Mesendoderm (in vitro differentiated cells): ENCODE data around the gene TEN1.

Experiments used
- DNase-seq: peaks from one replicate; pipeline ENCODE4 v3.0.0; 2013
- H2AK5ac ChIP-seq: 2 replicates; pipeline ENCODE4 v1.6.1; 2013; ENCODE audit warnings: low read length, inconsistent platforms
- H2BK120ac ChIP-seq: 2 replicates; pipeline ENCODE4 v1.6.1; 2013; ENCODE audit warnings: low read depth, mild to moderate bottlenecking, low read length, moderate library complexity, mixed read lengths
- H2BK15ac ChIP-seq: replicated peaks from 2 replicates; pipeline ENCODE4 v1.6.1; 2013; ENCODE audit warnings: low read depth, mild to moderate bottlenecking, moderate library complexity
- H2BK5ac ChIP-seq: 2 replicates; pipeline ENCODE4 v1.6.1; 2013; ENCODE audit warnings: low read length, inconsistent platforms
- H3K18ac ChIP-seq: 2 replicates; pipeline ENCODE4 v1.6.1; 2013; ENCODE audit warnings: mild to moderate bottlenecking, low read length, mixed read lengths
- H3K23ac ChIP-seq: one replicate; pipeline ENCODE4 v1.6.1; 2013; ENCODE audit warnings: low read length
- H3K27ac ChIP-seq: 2 replicates; pipeline ENCODE4 v1.5.1; 2013; ENCODE audit warnings: low read depth, mild to moderate bottlenecking, inconsistent platforms, low read length, moderate library complexity
- H3K27me3 ChIP-seq: 2 replicates; pipeline ENCODE4 v1.6.1; 2013; ENCODE audit warnings: low read length, control low read depth, mild to moderate bottlenecking, inconsistent platforms; ENCODE audit not compliant: insufficient read depth, poor library complexity
- H3K36me3 ChIP-seq: 2 replicates; pipeline ENCODE4 v1.6.1; 2013; ENCODE audit warnings: low read length, inconsistent platforms; ENCODE audit not compliant: control insufficient read depth, insufficient read depth
- H3K4ac ChIP-seq: one replicate; pipeline ENCODE4 v1.6.1; 2013; ENCODE audit warnings: low read depth, mild to moderate bottlenecking, low read length, moderate library complexity
- H3K4me1 ChIP-seq: 2 replicates; pipeline ENCODE4 v1.6.1; 2013; ENCODE audit warnings: low read depth, low read length, inconsistent platforms; ENCODE audit not compliant: control insufficient read depth
- H3K4me2 ChIP-seq: 2 replicates; pipeline ENCODE4 v1.6.1; 2013; ENCODE audit warnings: low read length
- H3K4me3 ChIP-seq: 2 replicates; pipeline ENCODE4 v1.5.1; 2013; ENCODE audit warnings: mild to moderate bottlenecking, low read length
- H3K56ac ChIP-seq: one replicate; pipeline ENCODE4 v1.6.1; 2013; ENCODE audit warnings: low read length
- H3K79me1 ChIP-seq: 2 replicates; pipeline ENCODE4 v1.6.1; 2013; ENCODE audit warnings: low read length, inconsistent platforms
- H3K79me2 ChIP-seq: 2 replicates; pipeline ENCODE4 v1.6.1; 2013; ENCODE audit warnings: mild to moderate bottlenecking, low read length; ENCODE audit not compliant: control insufficient read depth, insufficient read depth
- H3K9ac ChIP-seq: 2 replicates; pipeline ENCODE4 v1.6.1; 2013; ENCODE audit warnings: low read length, inconsistent platforms
- H4K5ac ChIP-seq: one replicate; pipeline ENCODE4 v1.6.1; 2013; ENCODE audit warnings: low read length
- H4K8ac ChIP-seq: one replicate; pipeline ENCODE4 v1.6.1; 2013; ENCODE audit warnings: low read depth, mild to moderate bottlenecking, control low read depth, low read length, moderate library complexity
- WGBS: extraction: QIAGEN DNeasy Blood & Tissue Kit; methylation state at CpG from one replicate; pipeline ENCODE4 v1.1.7; 2013; ENCODE audit warnings: low lambda C conversion rate, missing lambda C conversion rate; ENCODE audit not compliant: insufficient coverage; ENCODE audit errors: extremely low coverage; 5-methylcytosine and 5-hydroxymethylcytosine counted together

TEN1 gene

GRCh38 chr17:75940727-75941441 is 38.2 kb upstream of the TEN1 start, which contains the start of gene FBF1:
Gene FBF1 (minus strand): TSS chr17:75941042. CDS start chr17:75938149, 2,893 bp downstream.
- Histone ChIP-seq H3K4me2 (peak within 1 kb of the TSS; percentile 84), H3K27ac (peak within 1 kb of the TSS; percentile 63), H2BK120ac (no peak within 1 kb of the TSS), H2BK15ac (no peak within 1 kb of the TSS), H3K36me3 (peaks cover 1% of the 10 kb centered on the region), H2AK5ac (no peak within 1 kb of the TSS), H3K27me3 (no peaks in the 10 kb centered on the region), H3K4me1 (peaks cover 5% of the 10 kb centered on the region), H3K4ac (peak within 1 kb of the TSS; percentile 76), H4K8ac (peak within 1 kb of the TSS; percentile 93), H3K18ac (peak within 1 kb of the TSS; percentile 75), H3K23ac (no peak within 1 kb of the TSS), H2BK5ac (peak within 1 kb of the TSS; percentile 22), H3K79me1 (no peaks in the 10 kb centered on the region), H3K79me2 (no peaks in the 10 kb centered on the region), H3K9ac (peak within 1 kb of the TSS; percentile 94), H4K5ac (no peak within 1 kb of the TSS), H3K56ac (peak within 1 kb of the TSS; percentile 93), H3K4me3 (peak within 1 kb of the TSS; percentile 65)
- WGBS: no CpG with 5 or more reads among the region's 63 CpGs
- DNase-seq: peak; percentile 98

- H3K79me2 ChIP-seq: no peaks in the 10 kb centered on the region
- peak overlapping the region; percentile 14 for H3K9ac ChIP-seq
- no peak overlapping the region for H2AK5ac ChIP-seq
- H3K27me3 ChIP-seq: no peaks in the 10 kb centered on the region
- no CpG with 5 or more reads among the region's 6 CpGs for WGBS
- H4K5ac ChIP-seq: no peak overlapping the region
- H3K56ac ChIP-seq: peak overlapping the region; percentile 8
- no peak overlapping the region for H3K23ac ChIP-seq
- peaks cover 5% of the 10 kb centered on the region for H3K4me1 ChIP-seq
- no peak overlapping the region for H3K27ac ChIP-seq
- H3K18ac ChIP-seq: no peak overlapping the region
- H3K4ac ChIP-seq: no peak overlapping the region
- H2BK15ac ChIP-seq: no peak overlapping the region
- no peak for DNase-seq
- no peaks in the 10 kb centered on the region for H3K79me1 ChIP-seq
- H2BK5ac ChIP-seq: no peak overlapping the region
- H3K36me3 ChIP-seq: peaks cover 1% of the 10 kb centered on the region
- no peak overlapping the region for H2BK120ac ChIP-seq
- H3K4me3 ChIP-seq: no peak overlapping the region
- H3K4me2 ChIP-seq: peak overlapping the region; percentile 1
- no peak overlapping the region for H4K8ac ChIP-seq
Observed at GRCh38 chr17:75941442-75941819, 37.6 kb upstream of the TEN1 start.

- no peaks in the 10 kb centered on the region for H3K79me2 ChIP-seq
- H3K27me3 ChIP-seq: no peaks in the 10 kb centered on the region
- H3K4ac ChIP-seq: no peak overlapping the region
- DNase-seq: no peak
- peaks cover 5% of the 10 kb centered on the region for H3K4me1 ChIP-seq
- H3K27ac ChIP-seq: no peak overlapping the region
- no CpG with 5 or more reads among the region's 4 CpGs for WGBS
- no peaks in the 10 kb centered on the region for H3K79me1 ChIP-seq
- H2BK120ac ChIP-seq: no peak overlapping the region
- no peak overlapping the region for H3K4me3 ChIP-seq
- no peak overlapping the region for H2AK5ac ChIP-seq
- no peak overlapping the region for H3K23ac ChIP-seq
- H3K4me2 ChIP-seq: no peak overlapping the region
- no peak overlapping the region for H3K56ac ChIP-seq
- H3K36me3 ChIP-seq: peaks cover 3% of the 10 kb centered on the region
- no peak overlapping the region for H3K18ac ChIP-seq
- H4K8ac ChIP-seq: no peak overlapping the region
- H2BK15ac ChIP-seq: no peak overlapping the region
- no peak overlapping the region for H2BK5ac ChIP-seq
- no peak overlapping the region for H4K5ac ChIP-seq
- no peak overlapping the region for H3K9ac ChIP-seq
Observed at GRCh38 chr17:75942473-75942872, 36.6 kb upstream of the TEN1 start.

- H2BK5ac ChIP-seq: no peak overlapping the region
- DNase-seq: no peak
Observed at GRCh38 chr17:75943491-75943890, 35.5 kb upstream of the TEN1 start.

GRCh38 chr17:75945211-75945610 is 33.8 kb upstream of the TEN1 start:
- no peak overlapping the region for H4K8ac ChIP-seq
- H3K79me1 ChIP-seq: no peaks in the 10 kb centered on the region
- H3K36me3 ChIP-seq: peaks cover 8% of the 10 kb centered on the region
- H4K5ac ChIP-seq: no peak overlapping the region
- no peak overlapping the region for H2AK5ac ChIP-seq
- H3K56ac ChIP-seq: no peak overlapping the region
- no peak overlapping the region for H3K23ac ChIP-seq
- DNase-seq: no peak
- H3K4me3 ChIP-seq: no peak overlapping the region
- no peak overlapping the region for H3K4ac ChIP-seq
- no CpG with 5 or more reads among the region's 2 CpGs for WGBS
- H3K27ac ChIP-seq: no peak overlapping the region
- H2BK15ac ChIP-seq: no peak overlapping the region
- no peaks in the 10 kb centered on the region for H3K79me2 ChIP-seq
- no peak overlapping the region for H2BK120ac ChIP-seq
- no peak overlapping the region for H3K4me2 ChIP-seq
- H3K27me3 ChIP-seq: no peaks in the 10 kb centered on the region
- H3K18ac ChIP-seq: no peak overlapping the region
- H3K4me1 ChIP-seq: peaks cover 5% of the 10 kb centered on the region
- no peak overlapping the region for H3K9ac ChIP-seq
- H2BK5ac ChIP-seq: no peak overlapping the region

More at GRCh38 chr17:75943491-75943890, 35.5 kb upstream of the TEN1 start:
- no peak overlapping the region for H2BK120ac ChIP-seq
- no peak overlapping the region for H3K56ac ChIP-seq
- H4K8ac ChIP-seq: no peak overlapping the region
- no peak overlapping the region for H3K9ac ChIP-seq
- H2AK5ac ChIP-seq: no peak overlapping the region
- no peaks in the 10 kb centered on the region for H3K27me3 ChIP-seq
- no peak overlapping the region for H3K4me3 ChIP-seq
- no peak overlapping the region for H3K23ac ChIP-seq
- WGBS: no CpG with 5 or more reads among the region's 1 CpG
- no peak overlapping the region for H3K4me2 ChIP-seq
- H3K4ac ChIP-seq: no peak overlapping the region
- H2BK15ac ChIP-seq: no peak overlapping the region
- H3K36me3 ChIP-seq: peaks cover 6% of the 10 kb centered on the region
- no peak overlapping the region for H4K5ac ChIP-seq
- no peaks in the 10 kb centered on the region for H3K79me1 ChIP-seq
- H3K4me1 ChIP-seq: peaks cover 5% of the 10 kb centered on the region
- no peak overlapping the region for H3K18ac ChIP-seq
- no peaks in the 10 kb centered on the region for H3K79me2 ChIP-seq
- no peak overlapping the region for H3K27ac ChIP-seq

GRCh38 chr17:75950421-75950820 is 28.6 kb upstream of the TEN1 start:
- H3K4me2 ChIP-seq: no peak overlapping the region
- WGBS: no CpG with 5 or more reads among the region's 6 CpGs

More at GRCh38 chr17:75950421-75950820, 28.6 kb upstream of the TEN1 start:
- H3K36me3 ChIP-seq: peaks cover 21% of the 10 kb centered on the region
- H3K27me3 ChIP-seq: no peaks in the 10 kb centered on the region
- H3K56ac ChIP-seq: no peak overlapping the region
- H3K4me1 ChIP-seq: no peaks in the 10 kb centered on the region
- no peaks in the 10 kb centered on the region for H3K79me2 ChIP-seq
- H4K5ac ChIP-seq: no peak overlapping the region
- H3K27ac ChIP-seq: no peak overlapping the region
- no peak overlapping the region for H3K18ac ChIP-seq
- H3K79me1 ChIP-seq: no peaks in the 10 kb centered on the region
- no peak overlapping the region for H2BK15ac ChIP-seq
- H3K4me3 ChIP-seq: no peak overlapping the region
- no peak overlapping the region for H3K4ac ChIP-seq
- H2AK5ac ChIP-seq: no peak overlapping the region
- no peak overlapping the region for H4K8ac ChIP-seq
- no peak for DNase-seq
- H3K9ac ChIP-seq: no peak overlapping the region
- no peak overlapping the region for H2BK120ac ChIP-seq
- no peak overlapping the region for H3K23ac ChIP-seq
- H2BK5ac ChIP-seq: no peak overlapping the region
